Measurements from ENCODE around the gene MBD3L5. TPM values are rescaled to one million over a fixed set of nuclear protein-coding genes. Genes with fewer than 3 reads are reported as not detected.

Gene MBD3L5
- total RNA-seq, 1 experiment from 2014 or later = not detected

GRCh38 chr19:7000333-7000732 lies 30.0 kb upstream of the MBD3L5 start:
- H3T11ph ChIP-seq (ENCODE audit: low read length) = no peak overlapping the region
- no peaks in the 10 kb centered on the region for H3K4me1 ChIP-seq (ENCODE audit: insufficient read depth, low read length)
- peaks cover 59% of the 10 kb centered on the region for H3K9me3 ChIP-seq (ENCODE audit: control insufficient read depth, low read depth, low read length)
- H4K91ac ChIP-seq (ENCODE audit: insufficient read length, low read depth, low read length) = no peak overlapping the region
- H3K56ac ChIP-seq (ENCODE audit: insufficient read length, low read depth, low read length) = no peak overlapping the region
- no peak overlapping the region for H3K9ac ChIP-seq (ENCODE audit: extremely low read depth, insufficient read length, low read length)
- no peaks in the 10 kb centered on the region for H3K23me2 ChIP-seq (ENCODE audit: insufficient read length, low read depth, low read length, poor library complexity, severe bottlenecking)
- H3K27me3 ChIP-seq (ENCODE audit: insufficient read depth, low read length) = no peaks in the 10 kb centered on the region
- no peak for DNase-seq
- no peak overlapping the region for H2AK5ac ChIP-seq (ENCODE audit: insufficient read length, low read length)
- no peak overlapping the region for H2BK20ac ChIP-seq (ENCODE audit: low read depth, low read length, poor library complexity, severe bottlenecking)
- no peaks in the 10 kb centered on the region for H4K20me1 ChIP-seq (ENCODE audit: control insufficient read depth, insufficient read depth, insufficient read length)
- H2BK15ac ChIP-seq (ENCODE audit: low read depth, low read length) = no peak overlapping the region
- no peak overlapping the region for H3K27ac Mint-ChIP-seq
- no peaks in the 10 kb centered on the region for H3K4me1 Mint-ChIP-seq
- no peak overlapping the region for H2BK120ac ChIP-seq (ENCODE audit: low read depth, low read length, poor library complexity, severe bottlenecking)
- no peaks in the 10 kb centered on the region for H3K79me2 ChIP-seq (ENCODE audit: insufficient read depth, low read length)
- no peak overlapping the region for H4K5ac ChIP-seq (ENCODE audit: insufficient read length, low read depth, low read length)
- no peak overlapping the region for H3K4ac ChIP-seq (ENCODE audit: low read depth, low read length)
- H2BK5ac ChIP-seq (ENCODE audit: insufficient read length, low read length) = no peak overlapping the region
- no peak for TF ChIP-seq CTCF (conservative IDR thresholded peaks at IDR 0.05)
- H3K27ac ChIP-seq (ENCODE audit: insufficient read length, low read depth, low read length) = no peak overlapping the region
- no peak overlapping the region for H2AFZ ChIP-seq (ENCODE audit: low read length)
- H3K79me1 ChIP-seq (ENCODE audit: insufficient read depth, low read depth, low read length, poor library complexity, severe bottlenecking) = no peaks in the 10 kb centered on the region
- H3K36me3 Mint-ChIP-seq (ENCODE audit: insufficient read depth in 1 of 3, low read depth in 3 of 3) = peaks cover 4 to 34% (median 7%) of the 10 kb centered on the region in 3 experiments; a peak in 5 of 7 replicates
- H3K23ac ChIP-seq (ENCODE audit: insufficient read length, low read depth, low read length) = no peak overlapping the region
- no peaks in the 10 kb centered on the region; the same call in 1 of the 2 replicates for H3K27me3 Mint-ChIP-seq (ENCODE audit: low read depth)
- no peak overlapping the region for H3K4me3 Mint-ChIP-seq
- no peak overlapping the region for H3K4me2 ChIP-seq (ENCODE audit: insufficient read depth, insufficient read length, low read length)
- no peak overlapping the region for H3K18ac ChIP-seq (ENCODE audit: insufficient read length, low read depth, low read length)
- H4K8ac ChIP-seq (replicated peaks; ENCODE audit: insufficient read length, low read depth, low read length) = no peak overlapping the region
- WGBS (ENCODE audit: extremely low coverage, insufficient read length, low lambda C conversion rate) = no CpG with 5 or more reads among the region's 3 CpGs
- H3K14ac ChIP-seq (ENCODE audit: insufficient read depth, low read length) = no peak overlapping the region
- no peak overlapping the region for H2BK12ac ChIP-seq (ENCODE audit: insufficient read length, low read depth, low read length)
- H3K9me3 Mint-ChIP-seq = peaks cover 83 to 90% of the 10 kb centered on the region in 2 experiments

All from H9 (cell line).